Measurements from ENCODE around the gene CEP83.
"Not testable (repeated sequence)": the region's sequence is repeated elsewhere in the genome, so short reads cannot be mapped to it uniquely, and the experiment has no call there.

The CEP83 gene

DNA sequence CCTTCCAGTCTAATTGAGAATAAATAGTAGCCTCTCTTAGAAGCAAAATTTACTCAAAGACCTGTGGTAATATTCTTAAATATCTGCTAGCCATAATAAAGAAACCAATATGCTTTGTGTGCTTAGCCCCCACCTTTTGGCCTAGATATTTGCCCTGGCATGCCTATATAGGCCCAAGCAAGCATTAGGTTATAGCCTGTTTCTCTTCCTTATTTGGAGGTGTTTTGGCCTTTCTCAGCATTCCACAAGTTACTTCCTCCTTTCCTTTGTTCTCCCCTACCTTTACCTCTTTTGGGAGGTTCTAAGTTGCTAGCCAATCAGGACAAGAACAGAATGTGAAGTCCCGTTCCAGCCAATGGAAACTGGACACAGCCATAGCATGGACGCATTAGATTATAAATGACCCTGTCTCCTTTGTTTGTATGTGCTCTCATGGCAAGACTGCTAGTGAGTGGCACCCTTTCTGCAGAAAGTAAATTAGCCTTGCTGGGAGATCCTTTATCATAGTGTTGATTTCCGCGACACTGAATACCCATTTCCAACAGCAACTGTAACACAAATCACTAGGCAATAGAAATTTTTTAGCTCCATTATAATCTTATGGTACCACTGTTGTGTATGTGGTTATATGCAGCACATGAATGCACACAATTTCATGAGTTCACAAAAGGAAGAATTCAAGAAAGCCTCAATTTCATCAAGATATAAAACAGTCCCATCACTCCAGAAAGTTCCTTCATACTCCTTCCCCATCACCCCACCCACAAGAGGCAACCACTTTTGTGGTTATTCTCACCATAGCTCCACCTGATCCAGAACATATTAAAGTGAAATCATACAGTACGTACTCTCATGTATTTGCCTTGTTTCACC is 37.6 kb downstream of the CEP83 start:
- peaks cover 12% of the 10 kb centered on the region for H3K36me3 ChIP-seq (ENCODE audit: insufficient read depth, insufficient read length, low read length)
- H3K27me3 ChIP-seq (ENCODE audit: insufficient read depth, insufficient read length), result no peaks in the 10 kb centered on the region
- no peak for TF ChIP-seq YY1 (IDR thresholded peaks at IDR 0.05; ENCODE audit: insufficient read depth, insufficient read length)
- no peak for TF ChIP-seq ZNF274 (IDR thresholded peaks at IDR 0.05; ENCODE audit: low read depth, low read length)
- TF ChIP-seq SUZ12 (IDR thresholded peaks at IDR 0.05; ENCODE audit: extremely low read depth, insufficient read depth, insufficient read length), result no peak
- DNase-seq (ENCODE audit: low read depth, low spot score), result no peak
- no peak overlapping the region for H3K9ac ChIP-seq (ENCODE audit: insufficient read length, low read depth)
- peaks cover 55% of the 10 kb centered on the region for H3K9me3 ChIP-seq (ENCODE audit: insufficient read depth, low read length)
- H3K4me1 ChIP-seq (ENCODE audit: insufficient read depth, insufficient read length), result no peaks in the 10 kb centered on the region
- no peak overlapping the region for H3K4me3 ChIP-seq (ENCODE audit: insufficient read length, low read depth)

DNA sequence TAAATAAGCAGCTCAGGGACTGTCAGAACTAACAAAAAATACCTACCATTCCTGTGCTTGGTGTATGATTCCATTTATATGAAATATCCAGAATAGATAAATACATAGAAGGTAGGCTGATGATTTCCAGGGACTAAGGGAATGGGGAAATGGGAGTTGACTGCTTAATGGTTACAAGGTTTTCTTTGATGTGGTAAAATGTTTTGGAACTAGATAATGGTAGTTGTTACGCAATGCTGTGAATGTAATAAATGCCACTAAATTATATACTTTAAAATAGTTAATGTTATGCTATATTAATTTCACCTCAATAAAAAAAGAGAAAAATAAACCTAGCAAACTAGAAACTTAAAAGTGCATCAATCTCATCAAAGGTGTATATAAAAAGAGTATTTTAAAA is 41.1 kb downstream of the CEP83 start:
- no peak for DNase-seq (ENCODE audit: low read depth, low spot score)
- Histone ChIP-seq H3K9ac (ENCODE audit: insufficient read length, low read depth) (no peak overlapping the region), H3K36me3 (ENCODE audit: insufficient read depth, insufficient read length, low read length) (peaks cover under 1% of the 10 kb centered on the region), H3K9me3 (ENCODE audit: insufficient read depth, low read length) (peaks cover 32% of the 10 kb centered on the region), H3K4me3 (ENCODE audit: insufficient read length, low read depth) (no peak overlapping the region), H3K4me1 (ENCODE audit: insufficient read depth, insufficient read length) (no peaks in the 10 kb centered on the region), H3K27me3 (ENCODE audit: insufficient read depth, insufficient read length) (no peaks in the 10 kb centered on the region)
- TF ChIP-seq ZNF274 (IDR thresholded peaks at IDR 0.05; ENCODE audit: low read depth, low read length) (no peak), SUZ12 (IDR thresholded peaks at IDR 0.05; ENCODE audit: extremely low read depth, insufficient read depth, insufficient read length) (no peak), YY1 (IDR thresholded peaks at IDR 0.05; ENCODE audit: insufficient read depth, insufficient read length) (no peak)

DNA sequence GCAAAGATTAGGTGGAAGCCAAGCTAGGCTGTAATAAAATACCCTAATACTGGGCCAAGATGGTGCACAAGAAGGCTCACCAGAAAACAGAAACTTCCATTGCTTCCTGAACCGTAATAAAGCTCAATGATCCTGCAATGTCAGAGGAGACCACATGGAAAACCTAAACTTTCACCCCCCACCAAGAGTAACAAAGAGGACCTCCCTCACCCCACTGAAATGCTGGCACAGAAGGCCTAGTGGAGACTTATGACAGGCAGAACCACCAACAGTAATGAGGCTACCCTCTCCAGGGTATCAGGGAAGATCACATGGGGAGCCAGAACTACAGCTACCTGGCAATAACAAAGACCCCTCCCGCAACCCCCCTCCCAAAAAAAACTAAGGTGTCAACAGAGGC is 43.1 kb downstream of the CEP83 start:
- Histone ChIP-seq H3K9ac (ENCODE audit: insufficient read length, low read depth) (no peak overlapping the region), H3K36me3 (ENCODE audit: insufficient read depth, insufficient read length, low read length) (peaks cover 2% of the 10 kb centered on the region), H3K27me3 (ENCODE audit: insufficient read depth, insufficient read length) (no peaks in the 10 kb centered on the region), H3K9me3 (ENCODE audit: insufficient read depth, low read length) (peaks cover 13% of the 10 kb centered on the region), H3K4me1 (ENCODE audit: insufficient read depth, insufficient read length) (no peaks in the 10 kb centered on the region), H3K4me3 (ENCODE audit: insufficient read length, low read depth) (no peak overlapping the region)
- TF ChIP-seq ZNF274 (IDR thresholded peaks at IDR 0.05; ENCODE audit: low read depth, low read length) (no peak), SUZ12 (IDR thresholded peaks at IDR 0.05; ENCODE audit: extremely low read depth, insufficient read depth, insufficient read length) (no peak)
- DNase-seq (ENCODE audit: low read depth, low spot score), result no peak

DNA sequence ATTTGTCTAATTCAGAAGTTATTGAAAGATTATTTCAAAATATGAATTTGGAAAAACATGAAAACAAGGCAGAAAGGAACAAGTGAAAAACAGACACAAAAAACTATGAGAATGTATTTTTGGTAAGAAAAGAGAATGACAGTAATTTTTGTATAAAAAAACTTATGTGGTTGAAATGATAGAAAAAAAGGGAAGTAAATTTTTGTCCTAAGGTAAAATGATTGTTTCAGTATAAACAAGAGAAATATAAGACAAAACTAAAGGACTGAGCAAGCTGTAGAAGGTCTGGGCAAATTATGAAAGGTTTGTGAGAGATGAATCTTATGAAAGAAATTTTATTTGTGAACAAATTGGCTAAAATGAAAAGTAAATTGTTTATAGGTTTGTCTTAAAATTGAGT is 44.6 kb downstream of the CEP83 start:
- no peaks in the 10 kb centered on the region for H3K9me3 ChIP-seq (ENCODE audit: insufficient read depth, low read length)
- DNase-seq (ENCODE audit: low read depth, low spot score), result no peak
- H3K4me1 ChIP-seq (ENCODE audit: insufficient read depth, insufficient read length), result no peaks in the 10 kb centered on the region
- H3K9ac ChIP-seq (ENCODE audit: insufficient read length, low read depth), result no peak overlapping the region
- H3K36me3 ChIP-seq (ENCODE audit: insufficient read depth, insufficient read length, low read length), result peaks cover 10% of the 10 kb centered on the region
- no peak overlapping the region for H3K4me3 ChIP-seq (ENCODE audit: insufficient read length, low read depth)
- H3K27me3 ChIP-seq (ENCODE audit: insufficient read depth, insufficient read length), result no peaks in the 10 kb centered on the region
- TF ChIP-seq YY1 (IDR thresholded peaks at IDR 0.05; ENCODE audit: insufficient read depth, insufficient read length), result no peak
- no peak for TF ChIP-seq SUZ12 (IDR thresholded peaks at IDR 0.05; ENCODE audit: extremely low read depth, insufficient read depth, insufficient read length)
- TF ChIP-seq ZNF274 (IDR thresholded peaks at IDR 0.05; ENCODE audit: low read depth, low read length), result no peak

DNA sequence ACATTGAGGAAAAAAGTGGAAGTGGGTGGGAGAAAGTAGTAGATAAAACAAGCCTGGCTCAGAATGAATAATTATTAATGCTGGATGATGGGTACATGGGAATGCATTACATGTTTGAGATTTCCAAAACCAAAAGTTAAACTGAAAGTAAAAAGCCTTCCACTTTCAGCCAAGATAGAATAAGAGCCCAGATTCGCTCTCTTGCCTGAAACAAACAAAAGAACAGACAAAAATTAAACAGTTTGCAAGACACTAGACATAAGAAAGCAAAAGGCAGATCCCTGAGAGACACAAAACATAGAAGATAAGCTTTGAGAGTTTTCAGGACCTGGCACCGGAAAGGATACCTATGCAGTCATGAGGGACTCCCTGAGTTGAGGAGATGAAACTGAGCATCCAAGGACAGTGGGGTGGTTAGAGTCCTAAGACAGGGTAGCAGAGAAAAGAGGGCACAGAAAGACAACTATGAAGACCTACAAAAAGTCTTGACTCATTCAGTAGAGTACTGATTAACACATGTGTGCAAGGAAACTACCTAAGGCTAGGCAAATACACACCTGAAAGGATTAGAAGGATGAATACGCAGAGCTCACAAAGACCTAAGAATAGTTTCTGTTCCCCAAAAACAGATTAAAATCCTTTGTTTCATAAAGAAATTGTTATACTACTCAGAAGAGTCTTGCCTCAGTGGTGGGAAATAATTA is 54.1 kb downstream of the CEP83 start:
- Histone ChIP-seq H3K27me3 (ENCODE audit: insufficient read depth, insufficient read length) (no peaks in the 10 kb centered on the region), H3K4me3 (ENCODE audit: insufficient read length, low read depth) (no peak overlapping the region), H3K9me3 (ENCODE audit: insufficient read depth, low read length) (no peaks in the 10 kb centered on the region), H3K9ac (ENCODE audit: insufficient read length, low read depth) (no peak overlapping the region), H3K4me1 (ENCODE audit: insufficient read depth, insufficient read length) (no peaks in the 10 kb centered on the region), H3K36me3 (ENCODE audit: insufficient read depth, insufficient read length, low read length) (peaks cover 23% of the 10 kb centered on the region)
- TF ChIP-seq SUZ12 (IDR thresholded peaks at IDR 0.05; ENCODE audit: extremely low read depth, insufficient read depth, insufficient read length) (no peak), ZNF274 (IDR thresholded peaks at IDR 0.05; ENCODE audit: low read depth, low read length) (no peak), YY1 (IDR thresholded peaks at IDR 0.05; ENCODE audit: insufficient read depth, insufficient read length) (no peak)
- DNase-seq (ENCODE audit: low read depth, low spot score), result no peak

DNA sequence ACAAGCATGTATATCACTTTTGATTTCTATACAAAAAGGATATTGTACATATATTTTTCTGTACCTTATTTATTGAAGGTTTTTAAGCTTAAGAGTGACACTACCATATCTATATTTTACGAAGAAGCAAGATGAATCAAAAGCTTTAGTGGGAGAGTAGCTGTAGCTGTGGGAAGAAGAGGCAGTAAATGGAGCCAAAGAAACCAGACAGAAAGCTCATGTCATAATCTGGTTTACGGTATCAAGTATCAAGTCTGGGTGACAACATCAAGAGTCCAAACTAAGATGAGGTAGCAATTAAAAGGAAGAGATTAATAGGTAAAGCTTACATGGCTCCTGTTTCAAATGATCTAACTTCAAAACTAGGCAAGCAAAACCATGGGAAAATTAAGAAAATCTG is 54.8 kb downstream of the CEP83 start:
- no peak for TF ChIP-seq YY1 (IDR thresholded peaks at IDR 0.05; ENCODE audit: insufficient read depth, insufficient read length)
- TF ChIP-seq ZNF274 (IDR thresholded peaks at IDR 0.05; ENCODE audit: low read depth, low read length), result no peak
- TF ChIP-seq SUZ12 (IDR thresholded peaks at IDR 0.05; ENCODE audit: extremely low read depth, insufficient read depth, insufficient read length), result no peak
- DNase-seq (ENCODE audit: low read depth, low spot score), result no peak
- H3K9ac ChIP-seq (ENCODE audit: insufficient read length, low read depth), result no peak overlapping the region
- H3K27me3 ChIP-seq (ENCODE audit: insufficient read depth, insufficient read length), result no peaks in the 10 kb centered on the region
- peaks cover 22% of the 10 kb centered on the region for H3K36me3 ChIP-seq (ENCODE audit: insufficient read depth, insufficient read length, low read length)
- no peak overlapping the region for H3K4me3 ChIP-seq (ENCODE audit: insufficient read length, low read depth)
- peaks cover 5% of the 10 kb centered on the region; the same call in 1 of the 2 replicates for H3K9me3 ChIP-seq (ENCODE audit: insufficient read depth, low read length)
- no peaks in the 10 kb centered on the region for H3K4me1 ChIP-seq (ENCODE audit: insufficient read depth, insufficient read length)

DNA sequence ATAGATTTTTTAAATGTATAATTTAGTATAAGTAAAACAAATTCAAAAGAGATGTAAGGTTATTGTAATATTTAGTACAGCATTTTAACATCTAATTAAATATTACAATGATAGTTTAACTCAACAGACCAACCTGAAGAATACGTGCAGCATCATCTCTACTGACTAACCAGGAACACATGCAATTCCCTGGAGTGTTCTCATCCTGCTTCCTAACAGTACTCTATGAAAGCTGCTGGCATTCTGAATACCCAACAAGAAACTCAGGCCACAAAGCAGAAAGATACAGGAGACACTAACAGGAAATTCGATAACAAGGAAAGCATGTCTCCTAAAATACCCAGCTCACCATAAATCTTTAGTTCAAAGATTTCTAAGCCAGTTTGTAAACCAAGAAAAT is 58.3 kb downstream of the CEP83 start:
- no peak for TF ChIP-seq SUZ12 (IDR thresholded peaks at IDR 0.05; ENCODE audit: extremely low read depth, insufficient read depth, insufficient read length)
- no peak for TF ChIP-seq YY1 (IDR thresholded peaks at IDR 0.05; ENCODE audit: insufficient read depth, insufficient read length)
- no peak for TF ChIP-seq ZNF274 (IDR thresholded peaks at IDR 0.05; ENCODE audit: low read depth, low read length)
- no peak for DNase-seq (ENCODE audit: low read depth, low spot score)
- Histone ChIP-seq H3K9me3 (ENCODE audit: insufficient read depth, low read length) (peaks cover 20% of the 10 kb centered on the region), H3K9ac (ENCODE audit: insufficient read length, low read depth) (no peak overlapping the region), H3K4me1 (ENCODE audit: insufficient read depth, insufficient read length) (no peaks in the 10 kb centered on the region), H3K27me3 (ENCODE audit: insufficient read depth, insufficient read length) (no peaks in the 10 kb centered on the region), H3K4me3 (ENCODE audit: insufficient read length, low read depth) (no peak overlapping the region), H3K36me3 (ENCODE audit: insufficient read depth, insufficient read length, low read length) (peaks cover 28% of the 10 kb centered on the region)

DNA sequence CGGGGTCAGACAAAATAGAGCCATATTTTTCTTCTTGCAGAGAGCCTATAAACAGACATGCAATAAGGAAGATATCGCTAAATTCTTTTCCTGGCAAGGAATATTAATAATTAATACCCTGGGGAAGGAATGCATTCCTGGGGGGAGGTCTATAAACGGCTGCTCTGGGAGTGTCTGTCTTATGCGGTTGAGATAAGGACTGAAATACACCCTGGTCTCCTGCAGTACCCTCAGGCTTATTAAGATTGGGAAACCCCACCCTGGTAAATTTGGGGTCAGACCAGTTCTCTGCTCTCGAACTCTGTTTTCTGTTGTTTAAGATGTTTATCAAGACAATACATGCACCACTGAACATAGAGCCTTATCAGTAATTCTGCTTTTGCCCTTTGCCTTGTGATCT is 61.0 kb downstream of the CEP83 start:
- peaks cover 20% of the 10 kb centered on the region for H3K9me3 ChIP-seq (ENCODE audit: insufficient read depth, low read length)
- not testable (repeated sequence) for H3K4me3 ChIP-seq (ENCODE audit: insufficient read length, low read depth); H3K27me3 ChIP-seq (ENCODE audit: insufficient read depth, insufficient read length); H3K4me1 ChIP-seq (ENCODE audit: insufficient read depth, insufficient read length); H3K9ac ChIP-seq (ENCODE audit: insufficient read length, low read depth); DNase-seq (ENCODE audit: low read depth, low spot score)
- peaks cover 28% of the 10 kb centered on the region for H3K36me3 ChIP-seq (ENCODE audit: insufficient read depth, insufficient read length, low read length)
